GM19372 (cell line): ENCODE measurements around the gene U2AF2.

Experiments used
- ATAC-seq: cut with Tn5 transposase; IDR thresholded peaks from one replicate; pipeline ENCODE4 v1.9.1; 2021; ENCODE audit warnings: mild to moderate bottlenecking, low read depth, moderate library complexity; ENCODE audit not compliant: unreplicated experiment

U2AF2 gene

DNA sequence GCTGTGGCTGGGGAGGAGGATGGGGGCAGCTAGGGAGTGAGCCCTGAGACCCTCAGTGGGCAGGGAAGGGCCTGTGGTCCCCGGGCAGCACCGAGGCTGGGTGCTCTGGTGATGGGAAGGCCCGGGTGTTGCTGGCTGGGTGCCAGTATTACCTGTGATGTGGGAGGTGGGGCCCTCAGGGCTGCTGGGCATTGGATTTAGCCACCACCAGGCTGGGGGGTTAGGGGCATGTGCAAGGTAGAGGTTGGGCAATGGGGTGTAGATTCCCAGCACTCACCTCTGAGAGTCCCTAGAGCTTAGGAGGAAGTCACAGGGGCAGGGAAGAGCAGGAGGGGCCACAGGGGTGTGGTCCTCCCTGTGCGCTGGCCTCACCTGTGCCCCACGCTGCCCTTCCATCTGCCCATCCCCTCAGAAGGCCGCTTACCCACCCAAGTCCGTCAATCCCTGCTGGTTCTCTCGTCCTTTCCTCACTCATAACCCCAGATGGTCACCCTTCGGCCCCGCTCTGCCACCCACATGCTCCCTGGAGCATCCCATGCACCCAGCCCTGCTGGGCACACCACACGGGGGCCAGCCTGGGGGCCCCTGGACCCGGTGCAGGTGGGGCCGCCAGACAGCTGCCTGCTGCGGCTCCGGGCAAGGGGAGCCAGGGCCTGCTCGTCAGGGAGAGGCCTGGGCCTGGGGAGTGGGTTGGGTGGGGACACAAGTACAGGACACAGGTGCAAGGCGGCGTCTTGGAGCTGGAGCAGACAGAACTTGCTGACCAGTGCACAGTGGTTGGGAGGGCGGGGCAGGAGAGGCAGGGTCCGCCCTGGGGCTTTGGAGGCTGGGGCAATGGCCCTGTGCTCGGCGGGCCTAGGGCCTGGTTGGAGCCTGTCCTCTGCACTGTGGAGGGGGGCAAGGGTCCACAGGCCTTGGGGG, 32.7 kb downstream of the U2AF2 start:
- ATAC-seq = no peak

GRCh38 chr19:55688422-55689218, 33.8 kb downstream of the U2AF2 start:
- no peak for ATAC-seq

DNA sequence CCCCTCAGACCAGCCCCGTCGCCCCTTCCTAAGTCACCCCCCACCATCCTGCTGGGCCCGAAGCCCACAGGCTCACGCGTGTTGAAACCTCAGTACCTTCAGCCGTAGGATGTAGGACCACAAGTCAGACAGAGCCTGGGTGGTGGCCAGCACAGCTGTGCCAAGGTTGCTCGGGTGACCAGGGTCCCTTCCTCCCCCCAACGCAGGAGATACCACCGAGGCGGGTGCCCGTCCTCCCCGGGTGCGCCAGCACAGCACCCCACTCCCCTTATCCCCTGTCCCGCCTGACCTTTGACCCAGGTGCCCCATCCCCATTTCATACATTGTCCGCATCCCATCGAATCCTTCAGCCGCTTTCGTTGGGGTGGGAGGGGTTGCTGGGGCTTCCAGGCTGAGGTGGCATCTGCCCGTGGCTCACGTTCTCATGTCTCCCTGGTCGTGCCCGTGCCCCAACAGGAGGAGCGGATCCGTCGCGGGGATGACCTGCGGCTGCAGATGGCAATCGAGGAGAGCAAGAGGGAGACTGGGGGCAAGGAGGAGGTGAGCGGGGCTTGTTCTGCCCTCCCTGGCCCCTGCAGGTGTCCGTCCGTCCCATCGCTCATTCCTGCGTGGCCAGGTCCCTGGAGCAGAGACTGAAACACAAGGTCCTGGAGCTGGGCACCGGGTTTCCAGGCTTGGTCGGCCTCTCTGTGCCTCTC, 34.7 kb downstream of the U2AF2 start:
- no peak for ATAC-seq

- no peak for ATAC-seq
Observed at GRCh38 chr19:55690109-55690768, 35.4 kb downstream of the U2AF2 start.

DNA sequence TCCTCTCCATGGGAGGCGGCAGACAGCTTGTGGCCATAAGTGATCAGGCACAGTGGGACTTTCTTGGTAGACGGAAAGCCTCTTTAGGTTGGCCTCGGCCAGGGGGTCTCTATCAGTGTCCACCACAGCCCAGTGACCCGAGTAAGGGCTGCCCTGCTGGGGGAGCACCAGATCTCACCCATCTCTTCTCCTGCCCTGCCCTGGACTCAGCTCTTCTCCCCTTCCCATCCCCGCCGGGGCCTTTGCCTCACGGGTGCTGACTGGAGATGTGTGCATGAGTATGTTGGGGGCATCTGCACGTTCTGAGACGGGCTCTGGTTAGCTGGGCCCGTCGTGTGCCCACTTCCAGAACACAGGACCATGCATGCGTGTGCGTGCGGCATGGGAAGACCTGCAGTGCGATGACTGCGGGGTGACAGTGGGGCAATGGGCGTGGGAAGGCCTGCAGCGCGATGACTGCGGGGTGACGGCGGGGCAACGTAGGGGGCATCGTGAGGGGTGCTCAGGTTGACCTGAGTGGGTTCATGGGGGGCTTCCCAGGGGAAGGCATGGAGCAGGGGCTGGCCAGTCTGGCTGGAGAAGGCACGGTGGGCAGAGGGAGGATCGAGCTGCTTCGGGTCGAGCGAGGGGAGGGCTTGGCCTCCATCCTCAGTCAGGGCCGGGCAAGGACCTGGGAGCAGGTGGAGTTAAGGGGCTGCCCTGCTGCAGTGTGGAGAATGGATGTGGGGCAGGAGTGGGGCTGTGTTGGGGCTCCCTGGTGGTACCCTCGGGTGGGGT, 36.1 kb downstream of the U2AF2 start:
- ATAC-seq = no peak

DNA sequence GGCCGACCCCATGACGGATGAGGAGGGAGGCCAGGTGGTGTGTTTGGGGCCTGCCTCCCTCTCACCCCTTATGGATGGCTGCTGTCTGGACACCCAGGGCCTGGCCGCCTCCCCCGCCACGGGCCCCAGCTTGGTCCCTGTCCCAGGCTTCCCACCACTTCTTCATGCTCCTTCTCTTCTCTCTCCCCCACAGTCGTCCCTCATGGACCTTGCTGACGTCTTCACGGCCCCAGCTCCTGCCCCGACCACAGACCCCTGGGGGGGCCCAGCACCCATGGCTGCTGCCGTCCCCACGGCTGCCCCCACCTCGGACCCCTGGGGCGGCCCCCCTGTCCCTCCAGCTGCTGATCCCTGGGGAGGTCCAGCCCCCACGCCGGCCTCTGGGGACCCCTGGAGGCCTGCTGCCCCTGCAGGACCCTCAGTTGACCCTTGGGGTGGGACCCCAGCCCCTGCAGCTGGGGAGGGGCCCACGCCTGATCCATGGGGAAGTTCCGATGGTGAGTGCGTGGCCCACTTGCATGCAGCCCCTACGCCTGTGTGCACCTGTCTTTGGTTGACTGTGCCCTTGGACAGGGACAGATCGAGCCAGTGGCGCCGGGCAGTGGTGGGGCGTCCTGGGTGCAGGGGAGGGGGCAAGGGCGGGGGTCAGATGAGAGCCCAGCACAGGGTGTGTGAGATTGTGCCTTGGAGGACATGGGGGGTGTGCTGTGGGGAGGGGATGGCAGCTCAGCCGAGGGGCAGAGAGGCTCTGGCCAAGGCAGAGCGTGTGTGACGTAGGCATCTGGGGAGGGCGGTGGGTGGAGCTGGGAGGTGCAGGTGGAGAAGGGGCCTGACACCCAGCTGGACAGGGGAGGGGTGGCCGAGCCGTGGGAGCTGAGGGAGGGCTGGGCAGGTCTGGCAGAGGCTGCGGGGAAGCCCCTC, 37.0 kb downstream of the U2AF2 start:
- no peak for ATAC-seq

DNA sequence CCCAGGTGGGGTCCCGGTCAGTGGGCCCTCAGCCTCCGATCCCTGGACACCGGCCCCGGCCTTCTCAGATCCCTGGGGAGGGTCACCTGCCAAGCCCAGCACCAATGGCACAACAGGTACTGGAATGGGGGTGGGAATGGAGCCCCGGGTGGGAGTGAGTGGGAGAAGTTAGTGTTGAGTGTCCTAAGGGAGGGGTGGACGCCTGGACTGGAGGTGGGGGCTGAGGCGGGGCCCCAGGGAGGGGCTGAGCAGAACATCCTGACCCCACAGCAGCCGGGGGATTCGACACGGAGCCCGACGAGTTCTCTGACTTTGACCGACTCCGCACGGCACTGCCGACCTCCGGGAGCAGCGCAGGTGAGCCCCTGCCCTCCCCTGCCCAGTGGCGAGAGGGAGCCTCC, 37.8 kb downstream of the U2AF2 start:
- no peak for ATAC-seq

DNA sequence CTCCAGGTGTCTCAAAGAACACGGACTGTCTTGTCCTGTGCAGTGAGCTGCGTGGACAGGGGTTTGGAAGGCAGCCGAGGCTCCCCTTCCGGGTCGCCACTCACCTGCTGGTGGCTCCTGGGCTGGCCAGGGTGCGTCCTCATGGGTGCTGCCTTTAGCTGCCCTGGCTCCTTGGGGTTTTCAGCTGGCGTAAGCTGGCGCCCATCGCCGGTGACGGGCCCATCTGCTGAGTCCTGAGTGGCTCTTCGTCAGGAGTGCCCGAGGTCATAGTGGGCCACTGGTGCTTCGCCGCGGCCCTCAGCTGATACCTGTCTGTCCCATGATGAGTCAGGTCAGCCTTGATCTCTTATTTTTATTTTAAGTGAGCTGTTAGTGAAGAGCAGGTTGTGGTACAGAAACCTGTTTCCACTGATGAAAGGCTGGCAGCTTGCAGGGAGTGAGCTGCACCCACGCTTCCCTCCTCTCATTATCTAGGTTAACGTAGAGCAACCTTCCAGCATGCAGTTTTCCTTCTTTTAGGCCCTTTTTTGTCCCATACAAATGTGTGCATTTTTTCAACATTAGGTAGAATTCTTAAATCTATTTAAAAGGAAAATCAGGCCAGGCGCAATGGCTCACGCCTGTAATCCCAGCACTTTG, 38.6 kb downstream of the U2AF2 start:
- no peak for ATAC-seq

DNA sequence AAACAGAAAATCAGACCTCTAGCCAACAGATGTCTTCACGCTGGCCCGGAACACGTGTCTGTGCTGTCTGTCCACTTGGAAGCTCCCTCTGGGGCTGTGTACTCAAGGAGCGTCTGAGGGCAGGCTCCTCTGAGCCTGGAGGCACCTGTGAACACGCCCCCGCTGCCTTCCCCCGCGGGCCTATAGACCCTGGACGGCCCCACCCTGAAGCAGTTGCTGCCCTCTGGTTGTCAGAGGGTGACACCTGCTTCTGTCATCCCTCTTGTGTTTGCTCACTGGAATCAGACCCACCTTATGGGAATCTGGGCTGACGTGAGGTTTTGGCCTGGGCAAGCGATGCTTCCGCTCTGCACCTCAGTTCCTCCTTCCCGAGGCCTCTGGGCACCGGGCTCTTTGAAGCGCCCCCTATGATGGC, 39.4 kb downstream of the U2AF2 start:
- ATAC-seq = no peak

GRCh38 chr19:55694656-55695491, 40.0 kb downstream of the U2AF2 start:
- ATAC-seq = no peak

DNA sequence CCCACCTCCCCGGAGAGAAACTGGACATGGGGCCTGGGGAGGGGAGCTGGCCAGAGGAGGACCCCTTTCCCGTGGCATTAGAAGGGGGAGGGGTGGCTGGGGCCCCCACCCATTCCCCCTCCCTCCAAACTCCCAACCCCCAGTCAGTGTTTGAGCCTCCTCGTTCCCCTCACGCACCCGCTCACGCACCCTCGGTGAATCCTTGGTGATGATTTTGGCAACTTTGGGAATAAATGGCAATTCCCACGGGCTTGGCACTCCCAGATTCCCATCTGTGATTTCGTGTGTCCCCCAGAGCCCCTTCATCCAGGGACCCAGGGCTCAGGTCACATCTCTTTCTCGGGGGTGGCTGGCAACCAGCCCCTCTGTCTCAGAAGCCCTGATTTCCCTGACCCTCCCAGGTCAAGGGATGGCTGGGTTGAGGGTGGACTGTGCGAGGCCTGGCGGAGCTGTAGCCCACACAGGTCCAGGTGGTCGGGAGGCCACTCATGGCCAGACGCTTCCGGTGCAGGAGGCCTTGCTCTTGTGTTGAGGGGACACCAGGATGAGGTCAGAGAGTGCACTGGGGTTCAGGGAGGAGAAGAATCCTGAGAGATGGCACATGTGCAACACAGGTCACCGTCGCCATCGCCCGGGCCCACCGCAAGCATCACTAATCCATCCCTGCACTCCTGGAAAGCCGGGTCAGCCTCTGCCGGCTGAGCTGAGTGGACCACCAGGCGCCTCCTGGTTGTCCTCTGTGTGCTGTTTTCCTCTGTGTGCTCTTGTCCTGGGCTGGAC, 40.9 kb downstream of the U2AF2 start:
- no peak for ATAC-seq

- ATAC-seq = no peak
Observed at GRCh38 chr19:55696301-55697068, 41.6 kb downstream of the U2AF2 start.

GRCh38 chr19:55697069-55697440, 42.2 kb downstream of the U2AF2 start:
- ATAC-seq = no peak

GRCh38 chr19:55697698-55698097, 42.9 kb downstream of the U2AF2 start:
- no peak for ATAC-seq

- ATAC-seq = no peak
Observed at GRCh38 chr19:55698256-55698655, 43.4 kb downstream of the U2AF2 start.

DNA sequence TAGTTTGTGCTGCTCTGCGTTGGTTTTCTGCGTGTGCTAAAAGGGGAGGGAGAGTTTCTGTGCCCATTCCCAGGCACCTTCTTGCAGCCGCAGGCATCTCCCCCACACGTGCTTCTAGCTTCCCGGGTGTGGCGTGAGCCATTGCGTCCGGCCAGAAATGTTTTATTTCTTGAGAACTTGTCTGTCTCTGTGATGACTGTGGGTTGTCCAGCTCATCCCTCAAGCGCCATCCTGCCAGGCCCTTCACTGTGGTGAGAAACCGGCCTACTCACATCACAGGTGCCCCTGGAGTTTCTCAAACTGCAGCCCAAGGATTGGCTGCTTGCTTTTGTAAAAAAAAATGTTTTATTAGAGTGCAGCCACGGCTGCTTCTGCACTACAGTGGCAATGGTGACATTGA, 44.4 kb downstream of the U2AF2 start:
- ATAC-seq = no peak
